HL-60 (cell line): ENCODE results near the gene INTS1.

Experiments used
- DNase-seq, 2 experiments: peaks; one replicate each; pipeline ENCODE4 v3.0.0-alpha.2; 2010 to 2020; ENCODE audit warnings: low read depth in 1 of 2, low spot score in 1 of 2
- H3K27ac ChIP-seq: fragments of 250-450 bp; sonication (Bioruptor Pico); replicated peaks from 2 replicates; pipeline ENCODE4 v1.5.1; 2020; ENCODE audit warnings: mild to moderate bottlenecking, moderate library complexity
- H3K27me3 ChIP-seq: fragments of 250-450 bp; sonication (Bioruptor Pico); 2 replicates; pipeline ENCODE4 v1.5.1; 2021; ENCODE audit warnings: mild to moderate bottlenecking, moderate library complexity; ENCODE audit not compliant: insufficient read depth, poor library complexity, severe bottlenecking
- H3K4me3 ChIP-seq: replicated peaks from 2 replicates; pipeline ENCODE4 v1.5.1; 2011; ENCODE audit warnings: mild to moderate bottlenecking, control low read depth, low read length; ENCODE audit not compliant: insufficient read depth
- CTCF ChIP-seq: IDR thresholded peaks from one replicate; pipeline ENCODE4 v1.5.1; 2011; ENCODE audit warnings: low read length, control low read depth, inconsistent platforms; ENCODE audit not compliant: insufficient read depth
- GABPA ChIP-seq: IDR thresholded peaks from 2 replicates; pipeline ENCODE4 v1.6.1; 2012; ENCODE audit warnings: low read depth
- POLR2AphosphoS5 ChIP-seq: IDR thresholded peaks from 2 replicates; pipeline ENCODE4 v1.6.1; 2012; ENCODE audit warnings: low read depth
- SPI1 ChIP-seq: IDR thresholded peaks from 2 replicates; pipeline ENCODE4 v1.6.1; 2012; ENCODE audit warnings: low read depth, mild to moderate bottlenecking, borderline replicate concordance
- TF ChIP-seq, protein P1 (sequence below): IDR thresholded peaks from 2 replicates; pipeline ENCODE4 v1.6.1; 2012; ENCODE audit warnings: low read depth; ENCODE audit not compliant: insufficient replicate concordance

The INTS1 gene

GRCh38 chr7:1546274-1546908, 42.2 kb upstream of the INTS1 start:
- H3K27ac ChIP-seq = peak overlapping the region; percentile 42

DNA sequence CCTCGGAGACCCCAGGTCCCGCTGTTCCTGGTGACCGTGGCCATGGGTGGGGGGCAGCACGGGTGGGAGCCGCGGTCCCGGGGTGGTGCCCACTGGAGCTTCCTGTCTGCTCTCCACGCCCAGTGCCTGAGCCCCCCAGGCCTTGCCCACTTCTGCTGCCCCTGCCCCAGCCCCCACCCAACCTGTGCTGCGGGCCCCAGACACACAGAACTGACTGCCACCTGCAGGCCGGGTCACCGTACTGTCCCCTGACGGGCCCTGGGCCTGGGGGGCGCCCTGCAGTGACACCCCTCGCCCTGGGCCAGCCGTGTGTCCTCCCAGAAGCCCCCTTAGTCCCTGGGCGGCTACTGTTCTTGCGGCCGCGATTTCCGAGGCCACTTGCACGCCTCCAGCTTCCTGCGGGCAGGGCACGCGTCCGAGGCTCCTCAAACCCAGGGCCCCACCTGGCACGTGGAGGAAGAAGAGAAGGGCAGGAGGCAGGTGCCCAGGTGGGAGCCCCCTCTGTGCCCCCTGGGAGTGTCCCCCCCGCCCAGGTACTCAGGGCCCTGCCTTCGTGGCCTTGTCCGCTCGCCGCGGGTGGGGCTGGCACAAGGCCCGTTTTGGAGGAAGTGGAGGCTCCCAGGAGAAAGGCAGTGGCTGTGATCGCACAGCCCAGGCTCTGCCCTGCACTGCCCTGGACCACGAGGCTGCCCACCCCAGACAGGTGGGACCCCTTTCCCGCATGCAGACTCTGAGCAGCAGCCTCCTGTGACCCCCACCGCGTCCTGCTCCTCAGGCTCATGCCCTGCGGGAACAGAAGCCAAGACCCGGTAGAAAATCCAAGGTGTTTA, 41.4 kb upstream of the INTS1 start:
- no peak for DNase-seq
- no peak for TF ChIP-seq GABPA
- TF ChIP-seq SPI1 = peak; percentile 11; the same call in 1 of the 2 replicates
- peak; percentile 44 for TF ChIP-seq POLR2AphosphoS5
- TF ChIP-seq, protein P1, sequence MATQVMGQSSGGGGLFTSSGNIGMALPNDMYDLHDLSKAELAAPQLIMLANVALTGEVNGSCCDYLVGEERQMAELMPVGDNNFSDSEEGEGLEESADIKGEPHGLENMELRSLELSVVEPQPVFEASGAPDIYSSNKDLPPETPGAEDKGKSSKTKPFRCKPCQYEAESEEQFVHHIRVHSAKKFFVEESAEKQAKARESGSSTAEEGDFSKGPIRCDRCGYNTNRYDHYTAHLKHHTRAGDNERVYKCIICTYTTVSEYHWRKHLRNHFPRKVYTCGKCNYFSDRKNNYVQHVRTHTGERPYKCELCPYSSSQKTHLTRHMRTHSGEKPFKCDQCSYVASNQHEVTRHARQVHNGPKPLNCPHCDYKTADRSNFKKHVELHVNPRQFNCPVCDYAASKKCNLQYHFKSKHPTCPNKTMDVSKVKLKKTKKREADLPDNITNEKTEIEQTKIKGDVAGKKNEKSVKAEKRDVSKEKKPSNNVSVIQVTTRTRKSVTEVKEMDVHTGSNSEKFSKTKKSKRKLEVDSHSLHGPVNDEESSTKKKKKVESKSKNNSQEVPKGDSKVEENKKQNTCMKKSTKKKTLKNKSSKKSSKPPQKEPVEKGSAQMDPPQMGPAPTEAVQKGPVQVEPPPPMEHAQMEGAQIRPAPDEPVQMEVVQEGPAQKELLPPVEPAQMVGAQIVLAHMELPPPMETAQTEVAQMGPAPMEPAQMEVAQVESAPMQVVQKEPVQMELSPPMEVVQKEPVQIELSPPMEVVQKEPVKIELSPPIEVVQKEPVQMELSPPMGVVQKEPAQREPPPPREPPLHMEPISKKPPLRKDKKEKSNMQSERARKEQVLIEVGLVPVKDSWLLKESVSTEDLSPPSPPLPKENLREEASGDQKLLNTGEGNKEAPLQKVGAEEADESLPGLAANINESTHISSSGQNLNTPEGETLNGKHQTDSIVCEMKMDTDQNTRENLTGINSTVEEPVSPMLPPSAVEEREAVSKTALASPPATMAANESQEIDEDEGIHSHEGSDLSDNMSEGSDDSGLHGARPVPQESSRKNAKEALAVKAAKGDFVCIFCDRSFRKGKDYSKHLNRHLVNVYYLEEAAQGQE = no peak
- peak overlapping the region; percentile 42 for H3K27ac ChIP-seq
- H3K27me3 ChIP-seq = no peaks in the 10 kb centered on the region
- no peak overlapping the region for H3K4me3 ChIP-seq

More at GRCh38 chr7:1546274-1546908, 42.2 kb upstream of the INTS1 start:
- Histone ChIP-seq H3K27me3 (no peaks in the 10 kb centered on the region), H3K4me3 (no peak overlapping the region)
- DNase-seq = no peak
- no peak for TF ChIP-seq SPI1
- no peak for TF ChIP-seq POLR2AphosphoS5
- TF ChIP-seq, protein P1 = no peak
- TF ChIP-seq GABPA = no peak
- no peak for TF ChIP-seq CTCF

DNA sequence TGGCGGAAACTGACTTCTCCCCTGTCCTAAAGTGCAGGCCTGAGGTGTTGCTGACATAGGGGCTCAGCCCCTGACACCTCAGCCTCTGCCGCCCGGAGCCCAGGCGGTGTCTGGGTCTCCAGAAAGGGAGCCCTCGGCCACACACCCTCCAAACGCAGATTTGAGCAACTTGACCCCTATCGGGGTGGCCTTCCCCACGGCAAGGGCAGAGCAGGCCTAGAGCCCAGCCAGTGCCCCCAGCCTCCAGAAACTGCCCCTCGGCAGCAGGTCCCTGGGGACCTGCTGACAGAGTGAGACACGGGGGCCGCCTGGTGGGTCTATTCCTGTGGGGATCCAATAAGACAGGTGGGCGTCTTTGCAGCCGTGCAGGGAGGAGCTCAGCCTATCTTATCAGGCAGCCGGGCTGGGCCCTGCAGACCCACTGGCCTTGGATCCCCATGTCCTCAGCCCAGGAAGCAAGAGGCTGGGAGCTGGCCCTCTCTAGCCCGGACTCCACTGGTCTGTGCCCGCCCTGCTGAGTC, 40.8 kb upstream of the INTS1 start:
- H3K27ac ChIP-seq = no peak overlapping the region
- TF ChIP-seq CTCF (no peak), GABPA (no peak), SPI1 (no peak), POLR2AphosphoS5 (no peak)
- TF ChIP-seq, protein P1 = no peak
- H3K27me3 ChIP-seq = no peaks in the 10 kb centered on the region
- H3K4me3 ChIP-seq = no peak overlapping the region
- DNase-seq = no peak
